NT2/D1 (cell line): Measurements from ENCODE around the gene CROCC2.

Experiments
- YY1 ChIP-seq: IDR thresholded peaks from 2 replicates; pipeline ENCODE4 v1.6.1; 2011; ENCODE audit not compliant: insufficient read length, insufficient read depth
- ZNF274 ChIP-seq: IDR thresholded peaks from 2 replicates; pipeline ENCODE4 v1.6.1; 2011; ENCODE audit warnings: mild to moderate bottlenecking, low read depth, low read length

DNA sequence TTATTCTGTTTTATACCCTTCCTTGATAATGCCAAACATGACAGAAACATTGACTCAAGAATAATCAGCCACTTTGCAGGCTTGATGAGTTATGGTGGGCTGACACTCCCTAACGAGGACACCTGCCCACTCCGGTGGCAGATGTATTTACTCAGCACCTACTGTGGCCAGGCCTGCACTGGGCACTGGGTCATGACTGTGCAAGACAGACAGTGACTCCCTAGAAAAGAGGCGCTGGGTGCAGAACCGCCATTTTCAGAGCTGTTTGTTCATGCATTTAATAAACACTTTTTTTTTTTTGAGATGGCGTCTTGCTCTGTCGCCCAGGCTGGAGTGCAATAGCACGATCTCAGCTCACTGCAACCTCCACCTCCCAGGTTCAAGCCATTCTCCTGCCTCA, 124.7 kb downstream of the CROCC2 start:
- no peak for TF ChIP-seq ZNF274
- TF ChIP-seq YY1, result no peak
